MV-4-11 (cell line): ENCODE data around the gene CDC14B.
"Not testable (repeated sequence)": the region's sequence is repeated elsewhere in the genome, so short reads cannot be mapped to it uniquely, and the experiment has no call there.

Experiments
- DNase-seq: peaks from one replicate; lab custom pipeline; 2025; lab: John Stamatoyannopoulos, UW

Gene CDC14B

GRCh38 chr9:96621618-96622017 is 2.0 kb upstream of the CDC14B start:
- DNase-seq, result no peak

GRCh38 chr9:96620832-96621269 is 1.2 kb upstream of the CDC14B start:
- DNase-seq, result no peak

GRCh38 chr9:96620181-96620514 is 505 bp upstream of the CDC14B start:
- no peak for DNase-seq

- no peak for DNase-seq
Observed at GRCh38 chr9:96619124-96619465, 548 bp downstream of the CDC14B start.

GRCh38 chr9:96618209-96619123 is 1.2 kb downstream of the CDC14B start:
- no peak for DNase-seq

GRCh38 chr9:96617439-96618185 is 2.0 kb downstream of the CDC14B start:
- no peak for DNase-seq

GRCh38 chr9:96616817-96617438 is 2.7 kb downstream of the CDC14B start:
- DNase-seq, result no peak

GRCh38 chr9:96615411-96615810 is 4.2 kb downstream of the CDC14B start:
- no peak for DNase-seq

- DNase-seq, result not testable (repeated sequence)
Observed at GRCh38 chr9:96614664-96615063, 5.0 kb downstream of the CDC14B start.

GRCh38 chr9:96612966-96613589 is 6.6 kb downstream of the CDC14B start:
- no peak for DNase-seq

GRCh38 chr9:96612105-96612965 is 7.3 kb downstream of the CDC14B start:
- no peak for DNase-seq

- DNase-seq, result no peak
Observed at GRCh38 chr9:96611302-96611701, 8.3 kb downstream of the CDC14B start.

GRCh38 chr9:96609732-96610131 is 9.9 kb downstream of the CDC14B start:
- DNase-seq, result no peak

- no peak for DNase-seq
Observed at GRCh38 chr9:96607971-96608370, 11.7 kb downstream of the CDC14B start.

GRCh38 chr9:96605328-96605727 is 14.3 kb downstream of the CDC14B start:
- no peak for DNase-seq

GRCh38 chr9:96604004-96604319 is 15.7 kb downstream of the CDC14B start:
- no peak for DNase-seq

- no peak for DNase-seq
Observed at GRCh38 chr9:96603305-96604003, 16.2 kb downstream of the CDC14B start.

- DNase-seq, result peak; percentile 55
Observed at GRCh38 chr9:96599298-96599697, 20.3 kb downstream of the CDC14B start.

GRCh38 chr9:96596601-96597111 is 23.0 kb downstream of the CDC14B start:
- DNase-seq, result no peak
